Measurements from ENCODE around the gene CFI.
A peak's percentile ranks its signal among the peaks of the same experiment; 100 is the strongest.

CFI gene

GRCh38 chr4:109801895-109802319, at the start of gene CFI:
Gene CFI (minus strand): TSS chr4:109801999. CDS start chr4:109801971, 28 bp downstream.
- DNase-seq = no peak

- no peak for DNase-seq
Observed at GRCh38 chr4:109850601-109851000, 48.8 kb upstream of the CFI start.

GRCh38 chr4:109848501-109848900, 46.7 kb upstream of the CFI start:
- DNase-seq = no peak

- DNase-seq = no peak
Observed at GRCh38 chr4:109847896-109848442, 46.2 kb upstream of the CFI start, which contains the start of gene LRIT3. Gene LRIT3 (plus strand): TSS chr4:109848107. CDS start chr4:109848202, 95 bp downstream.

GRCh38 chr4:109846395-109847098, 44.7 kb upstream of the CFI start:
- DNase-seq = no peak

GRCh38 chr4:109836985-109837384, 35.2 kb upstream of the CFI start:
- DNase-seq = no peak

- no peak for DNase-seq
Observed at GRCh38 chr4:109833756-109834155, 32.0 kb upstream of the CFI start.

- DNase-seq = no peak
Observed at GRCh38 chr4:109827672-109828071, 25.9 kb upstream of the CFI start, which contains the start of gene RRH. Gene RRH (plus strand): TSS chr4:109827972. CDS start chr4:109828028, 56 bp downstream.

GRCh38 chr4:109826719-109827118, 24.9 kb upstream of the CFI start:
- no peak for DNase-seq

GRCh38 chr4:109821185-109821584, 19.4 kb upstream of the CFI start:
- no peak for DNase-seq

GRCh38 chr4:109820563-109820962, 18.8 kb upstream of the CFI start:
- no peak for DNase-seq

GRCh38 chr4:109818268-109818667, 16.5 kb upstream of the CFI start:
- DNase-seq = no peak

GRCh38 chr4:109816894-109817293, 15.1 kb upstream of the CFI start:
- DNase-seq = no peak

GRCh38 chr4:109816082-109816442, 14.3 kb upstream of the CFI start:
- no peak for DNase-seq

GRCh38 chr4:109815151-109816081, 13.6 kb upstream of the CFI start, which contains the start of gene GAR1:
Gene GAR1 (plus strand): TSS chr4:109815762. CDS start chr4:109816165, 403 bp downstream.
- peak; percentile 89 for DNase-seq

- DNase-seq = no peak
Observed at GRCh38 chr4:109811707-109812106, 9.9 kb upstream of the CFI start.

GRCh38 chr4:109810552-109811387, 9.0 kb upstream of the CFI start:
- DNase-seq = no peak

- no peak for DNase-seq
Observed at GRCh38 chr4:109809655-109810054, 7.9 kb upstream of the CFI start.

GRCh38 chr4:109803924-109804571, 2.2 kb upstream of the CFI start:
- no peak for DNase-seq

- DNase-seq = no peak
Observed at GRCh38 chr4:109801099-109801789, 555 bp downstream of the CFI start.

- no peak for DNase-seq
Observed at GRCh38 chr4:109798866-109799265, 2.9 kb downstream of the CFI start.

Measured in activated CD8-positive, alpha-beta memory T cell treated with anti-CD3 and anti-CD28 coated beads for 24 hours (primary cell).